ENCODE results near the gene MAP3K2.

DNA sequence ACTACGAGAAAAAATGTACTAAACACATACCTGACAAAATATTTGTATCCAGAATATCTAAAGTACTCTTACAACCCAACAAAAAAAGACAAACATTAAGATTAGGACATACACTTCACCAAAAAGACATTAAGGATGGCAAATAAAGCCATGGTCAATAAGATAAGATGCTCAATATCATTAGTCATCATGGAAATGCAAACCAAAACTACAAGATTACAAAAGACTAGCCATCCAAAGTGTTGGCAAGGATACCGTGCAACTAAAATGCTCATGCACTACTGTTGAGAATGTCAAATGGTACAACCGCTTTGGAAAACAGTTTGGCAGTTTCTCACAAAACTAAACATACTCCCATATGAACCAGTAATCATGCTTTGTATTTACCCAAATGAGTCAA, 29.7 kb downstream of the MAP3K2 start:
- TF ChIP-seq, protein P1, sequence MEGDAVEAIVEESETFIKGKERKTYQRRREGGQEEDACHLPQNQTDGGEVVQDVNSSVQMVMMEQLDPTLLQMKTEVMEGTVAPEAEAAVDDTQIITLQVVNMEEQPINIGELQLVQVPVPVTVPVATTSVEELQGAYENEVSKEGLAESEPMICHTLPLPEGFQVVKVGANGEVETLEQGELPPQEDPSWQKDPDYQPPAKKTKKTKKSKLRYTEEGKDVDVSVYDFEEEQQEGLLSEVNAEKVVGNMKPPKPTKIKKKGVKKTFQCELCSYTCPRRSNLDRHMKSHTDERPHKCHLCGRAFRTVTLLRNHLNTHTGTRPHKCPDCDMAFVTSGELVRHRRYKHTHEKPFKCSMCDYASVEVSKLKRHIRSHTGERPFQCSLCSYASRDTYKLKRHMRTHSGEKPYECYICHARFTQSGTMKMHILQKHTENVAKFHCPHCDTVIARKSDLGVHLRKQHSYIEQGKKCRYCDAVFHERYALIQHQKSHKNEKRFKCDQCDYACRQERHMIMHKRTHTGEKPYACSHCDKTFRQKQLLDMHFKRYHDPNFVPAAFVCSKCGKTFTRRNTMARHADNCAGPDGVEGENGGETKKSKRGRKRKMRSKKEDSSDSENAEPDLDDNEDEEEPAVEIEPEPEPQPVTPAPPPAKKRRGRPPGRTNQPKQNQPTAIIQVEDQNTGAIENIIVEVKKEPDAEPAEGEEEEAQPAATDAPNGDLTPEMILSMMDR (IDR thresholded peaks at IDR 0.05) = no peak
- no peak for TF ChIP-seq POLR2A (IDR thresholded peaks at IDR 0.05)

Measured in thyroid gland (tissue), 4 donors.